HG03103 (cell line): ENCODE data around the gene CXCL16.
"Not testable (repeated sequence)": the region's sequence is repeated elsewhere in the genome, so short reads cannot be mapped to it uniquely, and the experiment has no call there.

Source experiments
- ATAC-seq: cut with Tn5 transposase; IDR thresholded peaks from one replicate; pipeline ENCODE4 v1.9.1; 2021; ENCODE audit warnings: low read depth; ENCODE audit not compliant: unreplicated experiment

Gene CXCL16

GRCh38 chr17:4703330-4703691, 36.4 kb downstream of the CXCL16 start:
- ATAC-seq: no peak

DNA sequence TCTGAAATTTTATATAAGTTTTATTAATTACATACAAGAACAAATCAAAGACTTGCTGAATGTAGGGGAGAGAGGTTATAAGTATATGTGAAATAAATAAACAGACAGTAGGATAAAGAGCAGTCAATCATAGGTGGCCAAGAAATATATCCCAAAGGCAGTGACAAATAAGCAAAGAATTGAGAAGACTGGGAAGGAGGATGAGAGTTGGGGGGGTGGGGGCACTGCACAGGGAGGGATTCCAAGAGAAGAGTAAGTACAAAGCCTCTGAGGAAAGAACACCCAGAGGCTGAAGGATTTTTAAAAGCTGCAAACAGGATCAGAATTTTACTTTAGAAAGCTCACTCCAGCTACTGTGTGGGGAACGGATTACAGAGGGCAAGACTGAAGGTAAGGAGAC, 38.6 kb downstream of the CXCL16 start:
- no peak for ATAC-seq

DNA sequence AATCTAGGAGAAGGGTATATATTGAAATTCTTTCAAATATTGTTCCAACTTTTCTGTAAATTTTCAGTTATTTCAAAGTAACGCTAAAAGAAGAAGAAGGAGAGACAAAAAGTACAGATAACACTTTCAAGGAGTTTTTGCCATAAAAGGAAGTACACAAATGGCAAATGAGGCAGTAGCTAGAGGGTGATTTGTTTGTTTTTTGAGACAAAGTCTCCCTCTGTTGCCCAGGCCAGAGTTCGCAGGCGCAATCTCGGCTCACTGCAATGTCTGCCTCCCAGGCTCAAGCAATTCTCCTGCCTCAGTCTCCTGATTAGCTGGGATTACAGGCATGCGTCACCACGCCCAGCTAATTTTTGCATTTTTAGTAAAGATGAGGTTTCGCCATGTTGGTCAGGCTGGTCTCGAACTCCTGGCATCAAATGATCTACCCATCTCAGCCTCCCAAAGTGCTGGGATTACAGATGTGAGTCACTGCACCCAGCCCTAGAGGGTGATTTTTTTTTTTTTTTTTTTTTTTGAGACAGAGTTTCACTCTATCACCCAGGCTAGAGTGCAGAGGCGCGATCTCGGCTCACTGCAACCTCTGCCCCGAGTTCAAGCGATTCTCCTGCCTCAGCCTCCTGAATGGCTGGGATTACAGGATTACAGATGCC, 40.2 kb downstream of the CXCL16 start:
- ATAC-seq: not testable (repeated sequence)

GRCh38 chr17:4696437-4696805, 43.3 kb downstream of the CXCL16 start:
- no peak for ATAC-seq

GRCh38 chr17:4693416-4693815, 46.3 kb downstream of the CXCL16 start:
- ATAC-seq: no peak

- ATAC-seq: no peak
Observed at GRCh38 chr17:4691686-4692085, 48.0 kb downstream of the CXCL16 start.

- ATAC-seq: no peak
Observed at GRCh38 chr17:4690745-4691144, 49.0 kb downstream of the CXCL16 start.

GRCh38 chr17:4689872-4690271, 49.9 kb downstream of the CXCL16 start:
- ATAC-seq: not testable (repeated sequence)

- not testable (repeated sequence) for ATAC-seq
Observed at GRCh38 chr17:4683739-4684138, 56.0 kb downstream of the CXCL16 start.
